Adrenal gland (tissue), 5 donors: ENCODE data around the gene KCNA1.

Experiments
- POLR2A ChIP-seq, 2 donors: fragments of 450-650 bp; IDR thresholded peaks; one replicate each; pipeline ENCODE4 v1.6.1; 2017; ENCODE audit warnings: antibody characterized with exemption in 2 of 2, mild to moderate bottlenecking in 2 of 2, moderate library complexity in 1 of 2
- TF ChIP-seq, protein P1 (sequence below), 6 experiments: fragments of 450-650 bp in 4 of 6; fragments of 200-600 bp in 2 of 6; sonication (generic) in 1 of 6; IDR thresholded peaks; 1 replicate in 5 of 6; 2 replicates in 1 of 6; pipeline versions ENCODE4 v1.5.1 to v1.8.0; 2016 to 2021; ENCODE audit warnings: antibody characterized with exemption in 6 of 6, mild to moderate bottlenecking in 2 of 6, moderate library complexity in 1 of 6
- donor health status: DM: no; HTN: no; CAD: no.

DNA sequence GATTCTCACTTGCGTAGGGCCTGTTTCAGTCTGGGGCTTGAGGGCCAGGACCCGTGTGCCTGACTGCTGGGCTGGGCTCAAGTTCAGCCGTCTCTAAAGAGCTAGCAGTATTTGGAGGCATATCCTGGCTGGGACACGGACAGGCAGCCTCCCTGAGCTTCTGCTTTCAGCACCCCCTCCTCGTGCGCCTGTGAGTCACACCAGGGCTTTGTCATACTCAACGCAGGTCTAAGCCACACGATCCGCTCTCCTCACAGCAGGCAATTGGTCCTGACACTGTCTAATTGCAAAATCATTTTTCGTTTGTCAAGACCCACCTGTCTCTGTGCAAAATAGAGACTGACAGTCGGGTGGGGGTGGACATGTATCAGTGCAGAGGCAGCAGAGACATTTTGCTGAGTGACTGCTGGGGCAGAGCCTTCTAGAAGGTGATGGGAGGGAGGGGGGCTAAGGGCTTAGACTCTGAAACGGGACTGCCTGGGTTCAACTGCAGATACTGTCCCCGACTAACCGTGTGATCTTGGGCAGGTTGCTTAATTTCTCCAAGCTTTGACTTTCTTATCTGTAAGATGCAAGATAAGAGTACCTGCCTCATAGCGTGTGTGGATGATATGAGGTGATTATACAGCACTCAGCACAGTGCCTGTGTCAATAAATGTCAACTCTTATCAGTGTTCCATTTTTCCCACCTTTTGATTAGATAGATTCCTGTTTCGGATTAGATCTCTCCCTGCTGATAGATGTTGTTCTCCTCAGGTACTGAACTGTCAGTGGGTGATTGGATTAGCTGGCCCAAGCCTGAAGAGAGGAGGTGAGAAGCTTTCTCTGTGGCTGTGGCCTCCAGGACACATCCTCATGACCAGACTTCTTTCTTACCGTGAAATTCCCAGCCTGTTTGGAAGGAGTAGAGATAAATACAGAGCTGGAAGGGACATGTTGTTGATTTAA, 53.1 kb downstream of the KCNA1 start:
- TF ChIP-seq, protein P1, sequence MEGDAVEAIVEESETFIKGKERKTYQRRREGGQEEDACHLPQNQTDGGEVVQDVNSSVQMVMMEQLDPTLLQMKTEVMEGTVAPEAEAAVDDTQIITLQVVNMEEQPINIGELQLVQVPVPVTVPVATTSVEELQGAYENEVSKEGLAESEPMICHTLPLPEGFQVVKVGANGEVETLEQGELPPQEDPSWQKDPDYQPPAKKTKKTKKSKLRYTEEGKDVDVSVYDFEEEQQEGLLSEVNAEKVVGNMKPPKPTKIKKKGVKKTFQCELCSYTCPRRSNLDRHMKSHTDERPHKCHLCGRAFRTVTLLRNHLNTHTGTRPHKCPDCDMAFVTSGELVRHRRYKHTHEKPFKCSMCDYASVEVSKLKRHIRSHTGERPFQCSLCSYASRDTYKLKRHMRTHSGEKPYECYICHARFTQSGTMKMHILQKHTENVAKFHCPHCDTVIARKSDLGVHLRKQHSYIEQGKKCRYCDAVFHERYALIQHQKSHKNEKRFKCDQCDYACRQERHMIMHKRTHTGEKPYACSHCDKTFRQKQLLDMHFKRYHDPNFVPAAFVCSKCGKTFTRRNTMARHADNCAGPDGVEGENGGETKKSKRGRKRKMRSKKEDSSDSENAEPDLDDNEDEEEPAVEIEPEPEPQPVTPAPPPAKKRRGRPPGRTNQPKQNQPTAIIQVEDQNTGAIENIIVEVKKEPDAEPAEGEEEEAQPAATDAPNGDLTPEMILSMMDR (IDR thresholded peaks at IDR 0.05): no peak
- no peak for TF ChIP-seq POLR2A (IDR thresholded peaks at IDR 0.05)
